ENCODE results near the gene MRPS30.
"Not testable (repeated sequence)": the region's sequence is repeated elsewhere in the genome, so short reads cannot be mapped to it uniquely, and the experiment has no call there.

- TF ChIP-seq CTCF (conservative IDR thresholded peaks at IDR 0.05; ENCODE audit: low read length); EZH2phosphoT487 (IDR thresholded peaks at IDR 0.05; ENCODE audit: borderline replicate concordance): not testable (repeated sequence)
These were observed 15.9 kb downstream of the MRPS30 start for GRCh38 chr5:44824662-44825061.

Measured in Loucy (cell line).